Chondrocyte (in vitro differentiated cells): Measurements from ENCODE around the gene FER1L5. TPM values are rescaled to one million over a fixed set of nuclear protein-coding genes. Genes with fewer than 3 reads are reported as not detected.
A peak's percentile ranks its signal among the peaks of the same experiment; 100 is the strongest.

Experiments
- DNase-seq: peaks from one replicate; pipeline ENCODE4 v3.0.0; 2021; ENCODE audit warnings: mixed read lengths, low spot score
- H3K27ac Mint-ChIP-seq: one replicate; pipeline ENCODE4 v1.8.0; 2021; ENCODE audit warnings: mild to moderate bottlenecking, moderate library complexity, mixed read lengths; ENCODE audit not compliant: unreplicated experiment
- H3K27me3 Mint-ChIP-seq: 2 replicates; pipeline ENCODE4 v1.8.0; 2021; ENCODE audit warnings: low read depth, mixed read lengths
- H3K36me3 Mint-ChIP-seq: 2 replicates; pipeline ENCODE4 v1.8.0; 2021; ENCODE audit warnings: low read depth, mixed read lengths
- H3K4me1 Mint-ChIP-seq: 2 replicates; pipeline ENCODE4 v1.8.0; 2021; ENCODE audit warnings: low read depth, mild to moderate bottlenecking, mixed read lengths
- H3K4me3 Mint-ChIP-seq: one replicate; pipeline ENCODE4 v1.8.0; 2021; ENCODE audit warnings: mild to moderate bottlenecking, moderate library complexity, mixed read lengths; ENCODE audit not compliant: unreplicated experiment
- H3K9me3 Mint-ChIP-seq: 2 replicates; pipeline ENCODE4 v1.8.0; 2021; ENCODE audit warnings: low read depth, mixed read lengths
- total RNA-seq: library from RNA; stranded (reverse); gene quantifications from 3 replicates; pipeline ENCODE4 v1.2.1, GENCODE V29; 2021
- TF ChIP-seq, protein P1 (sequence below): fragments of 200-600 bp; sonication (generic); IDR thresholded peaks from 2 replicates; pipeline ENCODE4 v1.5.0; 2021; ENCODE audit warnings: antibody characterized with exemption, mild to moderate bottlenecking, moderate library complexity

FER1L5 gene
- total RNA-seq, 1 donor from 2014 or later: not detected

GRCh38 chr2:96691022-96691612 lies 48.6 kb downstream of the FER1L5 start:
- Mint-ChIP-seq H3K9me3 (no peaks in the 10 kb centered on the region), H3K27ac (no peak overlapping the region), H3K4me1 (no peaks in the 10 kb centered on the region), H3K27me3 (no peaks in the 10 kb centered on the region), H3K4me3 (no peak overlapping the region), H3K36me3 (no peaks in the 10 kb centered on the region)
- DNase-seq: no peak
- TF ChIP-seq, protein P1, sequence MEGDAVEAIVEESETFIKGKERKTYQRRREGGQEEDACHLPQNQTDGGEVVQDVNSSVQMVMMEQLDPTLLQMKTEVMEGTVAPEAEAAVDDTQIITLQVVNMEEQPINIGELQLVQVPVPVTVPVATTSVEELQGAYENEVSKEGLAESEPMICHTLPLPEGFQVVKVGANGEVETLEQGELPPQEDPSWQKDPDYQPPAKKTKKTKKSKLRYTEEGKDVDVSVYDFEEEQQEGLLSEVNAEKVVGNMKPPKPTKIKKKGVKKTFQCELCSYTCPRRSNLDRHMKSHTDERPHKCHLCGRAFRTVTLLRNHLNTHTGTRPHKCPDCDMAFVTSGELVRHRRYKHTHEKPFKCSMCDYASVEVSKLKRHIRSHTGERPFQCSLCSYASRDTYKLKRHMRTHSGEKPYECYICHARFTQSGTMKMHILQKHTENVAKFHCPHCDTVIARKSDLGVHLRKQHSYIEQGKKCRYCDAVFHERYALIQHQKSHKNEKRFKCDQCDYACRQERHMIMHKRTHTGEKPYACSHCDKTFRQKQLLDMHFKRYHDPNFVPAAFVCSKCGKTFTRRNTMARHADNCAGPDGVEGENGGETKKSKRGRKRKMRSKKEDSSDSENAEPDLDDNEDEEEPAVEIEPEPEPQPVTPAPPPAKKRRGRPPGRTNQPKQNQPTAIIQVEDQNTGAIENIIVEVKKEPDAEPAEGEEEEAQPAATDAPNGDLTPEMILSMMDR: no peak

DNA sequence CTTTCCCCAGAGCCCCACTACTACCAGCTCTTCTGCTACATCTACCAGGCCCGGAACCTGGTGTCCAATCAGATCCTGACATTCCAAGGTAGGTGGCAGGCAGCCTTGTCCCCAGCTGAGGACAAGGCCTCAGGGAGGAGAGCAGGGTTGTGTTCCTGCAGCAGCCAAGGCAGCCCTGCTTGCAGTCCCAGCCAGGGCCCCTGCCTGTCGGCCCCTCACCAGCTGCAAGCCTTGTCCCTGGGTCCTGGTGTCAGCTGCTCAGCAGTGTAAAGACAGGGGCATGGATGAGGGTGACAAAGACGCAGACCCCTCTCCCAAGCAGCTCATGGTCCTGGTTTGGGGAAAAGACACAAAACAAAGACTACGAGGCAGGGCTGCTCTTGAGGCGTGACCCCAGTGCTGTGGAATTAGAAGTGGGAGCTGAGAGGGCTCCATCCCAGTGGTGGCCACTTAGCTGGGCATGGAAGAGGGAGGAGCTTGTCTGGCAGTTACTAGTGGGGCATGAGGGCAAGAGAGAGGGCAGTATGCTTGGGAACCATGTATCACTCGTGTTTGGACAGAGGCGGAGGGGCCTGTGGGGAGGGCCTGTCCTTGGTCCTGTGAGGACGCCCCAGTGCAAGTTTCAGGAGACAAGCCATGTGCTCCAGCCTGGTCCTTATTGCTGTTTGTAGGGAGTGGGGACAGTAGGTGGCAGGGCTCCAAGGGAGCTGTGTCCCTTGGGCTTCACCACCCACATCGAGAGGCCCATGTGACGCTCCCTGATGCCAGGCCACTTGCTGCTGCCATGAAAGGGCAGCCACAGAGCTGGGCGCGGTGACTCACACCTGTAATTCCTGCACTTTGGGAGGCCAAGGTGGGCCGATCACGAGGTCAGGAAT lies 49.8 kb downstream of the FER1L5 start:
- H3K36me3 Mint-ChIP-seq: no peaks in the 10 kb centered on the region
- TF ChIP-seq, protein P1: no peak
- H3K27ac Mint-ChIP-seq: no peak overlapping the region
- H3K27me3 Mint-ChIP-seq: no peaks in the 10 kb centered on the region
- no peaks in the 10 kb centered on the region for H3K9me3 Mint-ChIP-seq
- no peaks in the 10 kb centered on the region for H3K4me1 Mint-ChIP-seq
- peak; percentile 76 for DNase-seq
- no peak overlapping the region for H3K4me3 Mint-ChIP-seq

DNA sequence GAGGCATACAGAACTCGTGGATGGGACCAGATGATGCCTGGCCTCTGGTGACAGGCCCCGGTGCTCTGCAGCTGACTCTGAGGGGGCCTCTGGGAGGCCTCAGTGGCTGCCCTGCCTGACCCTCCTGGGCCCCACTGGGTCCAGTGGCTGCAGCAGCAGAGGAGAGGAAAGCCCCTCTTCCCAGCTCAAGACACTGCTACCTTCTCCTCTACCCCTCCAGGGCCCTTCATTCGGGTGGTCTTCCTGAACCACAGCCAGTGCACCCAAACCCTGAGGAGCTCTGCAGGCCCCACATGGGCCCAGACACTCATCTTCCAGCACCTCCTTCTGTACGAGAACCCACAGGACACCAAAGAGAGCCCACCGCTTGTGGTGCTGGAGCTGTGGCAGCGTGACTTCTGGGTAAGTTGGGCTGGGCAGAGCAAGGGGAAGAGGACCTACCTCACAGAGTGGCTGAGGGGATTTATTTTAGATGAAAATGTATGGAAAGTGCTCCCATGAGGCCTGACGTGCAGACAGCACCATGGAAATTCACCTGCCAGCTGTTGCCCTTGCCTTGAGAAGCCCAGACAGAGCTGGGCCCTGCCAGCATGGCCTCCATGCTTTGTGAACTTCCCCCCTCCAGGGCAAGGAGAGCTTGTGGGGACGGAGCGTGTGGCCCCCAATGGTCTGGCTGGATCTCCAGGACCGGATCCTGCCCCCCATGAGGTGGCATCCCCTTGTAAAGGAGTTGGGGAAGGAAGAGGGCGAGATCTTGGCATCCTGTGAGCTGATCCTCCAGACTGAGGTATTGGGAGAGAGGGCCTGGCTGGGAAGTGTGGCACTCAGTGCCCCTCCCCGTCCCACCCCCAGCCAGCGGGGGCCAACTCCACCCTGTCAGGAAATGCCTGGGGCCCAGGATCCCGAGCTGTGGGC lies 51.0 kb downstream of the FER1L5 start:
- TF ChIP-seq, protein P1: no peak
- Mint-ChIP-seq H3K27me3 (no peaks in the 10 kb centered on the region), H3K4me1 (no peaks in the 10 kb centered on the region), H3K9me3 (no peaks in the 10 kb centered on the region), H3K36me3 (no peaks in the 10 kb centered on the region), H3K4me3 (no peak overlapping the region), H3K27ac (no peak overlapping the region)
- no peak for DNase-seq

- DNase-seq: no peak
- TF ChIP-seq, protein P1: no peak
- Mint-ChIP-seq H3K27ac (no peak overlapping the region), H3K4me3 (no peak overlapping the region), H3K4me1 (no peaks in the 10 kb centered on the region), H3K27me3 (no peaks in the 10 kb centered on the region), H3K9me3 (no peaks in the 10 kb centered on the region), H3K36me3 (no peaks in the 10 kb centered on the region)
These were observed 51.7 kb downstream of the FER1L5 start for GRCh38 chr2:96694279-96694678.
